DMS53 treated with DMSO at 0.1 percent for 48 hours (cell line): ENCODE measurements around the gene TRIM64.
"Not testable (repeated sequence)": the region's sequence is repeated elsewhere in the genome, so short reads cannot be mapped to it uniquely, and the experiment has no call there.

Experiments
- DNase-seq: peaks from one replicate; lab custom pipeline; 2025; ENCODE audit not compliant: unreplicated experiment; lab: John Stamatoyannopoulos, UW

The TRIM64 gene

DNA sequence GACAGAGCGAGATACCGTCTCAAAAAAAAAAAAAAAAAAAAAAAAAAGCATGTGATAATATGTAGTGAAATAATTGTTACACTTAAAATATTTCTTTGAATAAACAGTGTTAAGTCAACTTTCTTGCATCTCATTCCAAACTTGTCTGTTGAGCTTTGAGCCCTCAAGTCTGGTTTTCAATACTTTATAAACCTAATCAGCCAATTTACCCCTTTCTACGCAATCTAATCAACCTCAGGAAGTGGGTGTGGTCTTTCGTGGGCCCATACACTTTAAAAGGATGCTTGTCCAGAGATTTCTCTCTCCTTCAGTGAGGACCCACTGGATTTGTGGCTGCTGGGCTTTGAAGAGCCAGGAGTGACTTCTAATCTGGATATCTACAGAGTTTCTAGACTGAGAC is at the start of gene TRIM64:
Gene TRIM64, plus strand, starts transcription at position 301 of the 400 bp plus-strand sequence. CDS start 2,467 bp downstream, outside the sequence.
- DNase-seq: not testable (repeated sequence)

GRCh38 chr11:89922195-89922660 is 43.6 kb upstream of the TRIM64 start, which contains the start of gene TRIM49D1:
TRIM49D1 (minus strand) TSS chr11:89922245; CDS start chr11:89917710, 4,535 bp downstream.
- no peak for DNase-seq

DNA sequence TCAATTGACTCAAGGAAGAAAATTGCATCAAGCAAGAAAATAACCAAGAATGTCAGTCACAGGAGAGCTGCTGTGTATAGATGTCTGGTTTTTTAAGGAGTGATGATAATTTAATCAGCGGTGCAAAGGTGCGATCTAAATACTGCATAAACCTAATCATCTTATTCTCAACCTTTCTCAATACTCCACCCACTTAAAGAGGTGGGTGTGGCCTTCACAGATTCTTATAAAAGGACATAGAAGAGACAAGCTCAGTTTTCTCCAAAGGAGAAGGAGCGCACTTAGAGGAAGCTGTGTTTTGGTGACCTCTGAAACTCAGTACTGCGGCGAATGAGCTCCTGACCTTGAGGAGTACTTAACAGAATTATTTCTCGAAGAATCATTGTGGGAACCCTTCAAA is 42.1 kb upstream of the TRIM64 start, which contains the start of gene TRIM49D2:
Gene TRIM49D2, plus strand, starts transcription at position 301 of the 400 bp plus-strand sequence. CDS start 2,698 bp downstream, outside the sequence.
- DNase-seq: not testable (repeated sequence)

DNA sequence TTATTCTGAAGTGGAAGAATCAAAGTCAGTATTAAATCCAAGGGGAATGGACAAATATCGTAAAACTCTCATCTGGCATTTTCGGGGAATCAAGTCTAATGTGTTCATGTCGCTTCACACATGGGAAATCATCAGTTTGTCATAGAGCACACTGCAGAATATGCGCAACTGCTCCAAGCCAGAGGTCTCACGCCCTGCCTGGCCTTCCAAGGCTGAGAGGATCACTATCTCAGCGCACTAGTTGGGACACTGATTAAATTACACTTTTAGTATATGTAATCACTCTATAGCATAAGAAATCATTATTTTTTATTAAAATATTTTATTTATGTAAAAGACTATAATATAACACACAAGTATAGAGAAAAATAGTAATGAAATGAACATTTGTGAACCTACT is 5.0 kb upstream of the TRIM64 start:
- DNase-seq: not testable (repeated sequence)
